ENCODE data around the gene RNLS. TPM values are rescaled to one million over a fixed set of nuclear protein-coding genes. Genes with fewer than 3 reads are reported as not detected.

Gene RNLS
- total RNA-seq, 2 experiments from 2014 or later = 4.0 to 4.7 TPM

- ChIA-PET CTCF (no interaction called here), POLR2A (no interaction called here)
- H3K36me3 Mint-ChIP-seq = peaks cover 2% of the 10 kb centered on the region
- H3K4me1 Mint-ChIP-seq (ENCODE audit: low read depth) = peaks cover 12% of the 10 kb centered on the region
- no peak for DNase-seq
- intact Hi-C loops (cut with micrococcal nuclease) = no loop called here
- H3K27ac Mint-ChIP-seq = no peak overlapping the region
- no peaks in the 10 kb centered on the region for H3K9me3 Mint-ChIP-seq
- no peak overlapping the region for H3K4me3 Mint-ChIP-seq
- no peaks in the 10 kb centered on the region for H3K27me3 Mint-ChIP-seq
These were observed 152.0 kb downstream of the RNLS start for GRCh38 chr10:88431103-88431502.

DNA sequence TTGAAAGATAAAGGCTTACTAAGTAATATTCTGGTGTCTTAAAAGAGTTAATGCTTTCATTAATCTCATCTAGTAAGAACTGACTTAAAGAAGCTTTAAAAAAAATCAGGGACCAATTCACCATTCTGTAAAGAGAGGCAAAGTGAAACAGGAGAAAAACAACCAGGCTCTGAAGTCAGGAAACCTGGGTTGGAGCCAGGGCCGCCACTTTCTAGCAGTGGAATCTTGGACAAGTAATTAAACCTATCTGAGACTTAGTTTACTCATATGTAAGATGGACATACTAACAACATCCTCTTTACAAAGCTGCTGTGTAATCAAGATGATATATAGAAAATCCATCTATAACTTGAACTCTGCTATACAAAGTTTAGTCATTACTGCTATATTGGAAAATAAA is 154.1 kb downstream of the RNLS start:
- Mint-ChIP-seq H3K27me3 (no peaks in the 10 kb centered on the region), H3K36me3 (peaks cover 2% of the 10 kb centered on the region), H3K27ac (no peak overlapping the region), H3K9me3 (no peaks in the 10 kb centered on the region), H3K4me1 (ENCODE audit: low read depth) (peaks cover 10% of the 10 kb centered on the region), H3K4me3 (no peak overlapping the region)
- CTCF ChIA-PET = no interaction called here
- no peak for DNase-seq
- POLR2A ChIA-PET = no interaction called here
- intact Hi-C loops (cut with micrococcal nuclease) = no loop called here

GRCh38 chr10:88428442-88428841 is 154.7 kb downstream of the RNLS start:
- no peaks in the 10 kb centered on the region for H3K27me3 Mint-ChIP-seq
- POLR2A ChIA-PET = no interaction called here

DNA sequence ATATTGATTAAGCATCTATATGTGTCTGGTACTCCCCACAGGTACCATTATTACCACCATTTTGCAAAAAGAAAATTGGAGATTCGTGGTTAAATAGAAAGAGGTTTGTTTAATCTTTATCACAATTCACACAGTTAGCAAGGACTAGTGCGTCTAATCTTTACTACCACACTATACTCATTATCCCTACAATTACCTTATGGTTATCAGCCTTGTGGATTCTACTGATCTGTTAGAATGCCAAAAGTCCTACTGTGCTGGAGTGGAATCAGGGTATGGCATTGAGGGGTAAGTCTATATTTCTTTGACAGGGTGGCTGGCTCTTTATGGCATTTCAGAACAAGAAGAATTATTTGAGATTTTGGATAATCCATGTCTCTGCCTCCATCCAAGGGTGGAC is 156.1 kb downstream of the RNLS start:
- CTCF ChIA-PET = no interaction called here
- Mint-ChIP-seq H3K36me3 (no peaks in the 10 kb centered on the region), H3K27me3 (no peaks in the 10 kb centered on the region), H3K4me1 (ENCODE audit: low read depth) (peaks cover 9% of the 10 kb centered on the region), H3K27ac (no peak overlapping the region), H3K4me3 (no peak overlapping the region), H3K9me3 (no peaks in the 10 kb centered on the region)
- intact Hi-C loops (cut with micrococcal nuclease) = no loop called here
- POLR2A ChIA-PET = no interaction called here
- no peak for DNase-seq

More at GRCh38 chr10:88428442-88428841, 154.7 kb downstream of the RNLS start:
- intact Hi-C loops (cut with micrococcal nuclease) = no loop called here
- Mint-ChIP-seq H3K36me3 (peaks cover 2% of the 10 kb centered on the region), H3K27ac (no peak overlapping the region), H3K9me3 (no peaks in the 10 kb centered on the region), H3K4me3 (no peak overlapping the region), H3K4me1 (ENCODE audit: low read depth) (peaks cover 9% of the 10 kb centered on the region)
- no peak for DNase-seq
- CTCF ChIA-PET = no interaction called here

GRCh38 chr10:88424881-88425280 is 158.2 kb downstream of the RNLS start:
- no peak overlapping the region for H3K27ac Mint-ChIP-seq
- H3K9me3 Mint-ChIP-seq = no peaks in the 10 kb centered on the region
- ChIA-PET CTCF (interaction anchor here (1.2 kb wide), 1 partner anchor 128 kb away, joined by 3 read pairs; no protein-coding TSS in a partner anchor), POLR2A (no interaction called here)
- intact Hi-C loops (cut with micrococcal nuclease) = no loop called here
- peaks cover 9% of the 10 kb centered on the region for H3K4me1 Mint-ChIP-seq (ENCODE audit: low read depth)
- H3K36me3 Mint-ChIP-seq = no peaks in the 10 kb centered on the region
- H3K27me3 Mint-ChIP-seq = no peaks in the 10 kb centered on the region
- DNase-seq = no peak
- no peak overlapping the region for H3K4me3 Mint-ChIP-seq

GRCh38 chr10:88423732-88424131 is 159.4 kb downstream of the RNLS start:
- DNase-seq = no peak
- ChIA-PET CTCF (no interaction called here), POLR2A (no interaction called here)
- no peaks in the 10 kb centered on the region for H3K36me3 Mint-ChIP-seq
- H3K27ac Mint-ChIP-seq = no peak overlapping the region
- H3K9me3 Mint-ChIP-seq = no peaks in the 10 kb centered on the region
- H3K4me3 Mint-ChIP-seq = no peak overlapping the region
- intact Hi-C loops (cut with micrococcal nuclease) = no loop called here
- H3K4me1 Mint-ChIP-seq (ENCODE audit: low read depth) = peaks cover 9% of the 10 kb centered on the region
- H3K27me3 Mint-ChIP-seq = no peaks in the 10 kb centered on the region

- intact Hi-C loops (cut with micrococcal nuclease) = no loop called here
- ChIA-PET POLR2A (no interaction called here), CTCF (interaction anchor here (0.5 to 0.6 kb wide), 2 partner anchors 12 to 101 kb away, joined by 3 to 4 read pairs; no protein-coding TSS in a partner anchor)
- no peak for DNase-seq
- no peaks in the 10 kb centered on the region for H3K9me3 Mint-ChIP-seq
- H3K27me3 Mint-ChIP-seq = no peaks in the 10 kb centered on the region
- no peak overlapping the region for H3K4me3 Mint-ChIP-seq
- no peak overlapping the region for H3K27ac Mint-ChIP-seq
- H3K4me1 Mint-ChIP-seq (ENCODE audit: low read depth) = peaks cover 2% of the 10 kb centered on the region
- H3K36me3 Mint-ChIP-seq = no peaks in the 10 kb centered on the region
These were observed 161.5 kb downstream of the RNLS start for GRCh38 chr10:88421590-88421989.

DNA sequence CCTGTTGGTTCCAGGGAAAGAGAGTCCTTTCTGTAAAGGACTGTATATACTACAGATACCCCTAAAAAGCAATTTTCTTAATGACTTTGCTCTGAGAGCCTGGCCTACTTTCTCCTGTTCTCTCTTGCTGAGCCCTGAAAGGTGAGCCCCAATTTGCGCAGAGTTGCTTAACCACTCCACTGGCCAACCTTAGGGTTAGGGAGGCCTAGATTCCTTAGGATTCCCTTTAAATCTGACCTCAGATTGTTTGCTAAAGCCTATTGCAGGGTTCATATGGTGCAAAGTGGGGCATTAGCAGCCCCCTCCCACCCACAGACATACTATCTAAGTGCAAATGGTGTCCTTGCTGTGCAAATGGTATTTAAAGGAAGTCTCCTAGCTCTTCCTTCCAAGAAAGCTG is 164.2 kb downstream of the RNLS start:
- CTCF ChIA-PET = no interaction called here

GRCh38 chr10:88417387-88418030 is 165.6 kb downstream of the RNLS start:
- ChIA-PET POLR2A (no interaction called here), CTCF (no interaction called here)
- Mint-ChIP-seq H3K4me3 (no peak overlapping the region), H3K9me3 (no peaks in the 10 kb centered on the region), H3K27ac (no peak overlapping the region), H3K4me1 (ENCODE audit: low read depth) (no peaks in the 10 kb centered on the region), H3K36me3 (no peaks in the 10 kb centered on the region), H3K27me3 (no peaks in the 10 kb centered on the region)
- no peak for DNase-seq
- intact Hi-C loops (cut with micrococcal nuclease) = no loop called here

More for the DNA sequence above, 164.2 kb downstream of the RNLS start:
- Mint-ChIP-seq H3K4me3 (no peak overlapping the region), H3K27me3 (no peaks in the 10 kb centered on the region), H3K9me3 (no peaks in the 10 kb centered on the region), H3K36me3 (no peaks in the 10 kb centered on the region), H3K27ac (no peak overlapping the region), H3K4me1 (ENCODE audit: low read depth) (no peaks in the 10 kb centered on the region)
- no peak for DNase-seq
- intact Hi-C loops (cut with micrococcal nuclease) = no loop called here
- POLR2A ChIA-PET = no interaction called here

- Mint-ChIP-seq H3K36me3 (no peaks in the 10 kb centered on the region), H3K4me3 (no peak overlapping the region), H3K9me3 (no peaks in the 10 kb centered on the region), H3K27me3 (no peaks in the 10 kb centered on the region), H3K27ac (no peak overlapping the region), H3K4me1 (ENCODE audit: low read depth) (no peaks in the 10 kb centered on the region)
- CTCF ChIA-PET = no interaction called here
- no peak for DNase-seq
- POLR2A ChIA-PET = no interaction called here
- intact Hi-C loops (cut with micrococcal nuclease) = no loop called here
These were observed 166.3 kb downstream of the RNLS start for GRCh38 chr10:88416801-88417200.

GRCh38 chr10:88415533-88416130 is 167.5 kb downstream of the RNLS start:
- CTCF ChIA-PET = no interaction called here
- H3K4me1 Mint-ChIP-seq (ENCODE audit: low read depth) = no peaks in the 10 kb centered on the region
- H3K9me3 Mint-ChIP-seq = no peaks in the 10 kb centered on the region
- DNase-seq = no peak
- POLR2A ChIA-PET = no interaction called here
- intact Hi-C loops (cut with micrococcal nuclease) = no loop called here
- H3K4me3 Mint-ChIP-seq = no peak overlapping the region
- H3K36me3 Mint-ChIP-seq = no peaks in the 10 kb centered on the region
- H3K27ac Mint-ChIP-seq = no peak overlapping the region
- no peaks in the 10 kb centered on the region for H3K27me3 Mint-ChIP-seq

GRCh38 chr10:88413412-88413811 is 169.7 kb downstream of the RNLS start:
- no peaks in the 10 kb centered on the region for H3K27me3 Mint-ChIP-seq
- intact Hi-C loops (cut with micrococcal nuclease) = no loop called here
- ChIA-PET CTCF (interaction anchor here (0.7 kb wide), 1 partner anchor 24 kb away, joined by 3 read pairs; no protein-coding TSS in a partner anchor), POLR2A (no interaction called here)
- H3K4me1 Mint-ChIP-seq (ENCODE audit: low read depth) = peaks cover 4% of the 10 kb centered on the region
- H3K27ac Mint-ChIP-seq = no peak overlapping the region
- no peak overlapping the region for H3K4me3 Mint-ChIP-seq
- DNase-seq = no peak
- H3K9me3 Mint-ChIP-seq = no peaks in the 10 kb centered on the region
- no peaks in the 10 kb centered on the region for H3K36me3 Mint-ChIP-seq

DNA sequence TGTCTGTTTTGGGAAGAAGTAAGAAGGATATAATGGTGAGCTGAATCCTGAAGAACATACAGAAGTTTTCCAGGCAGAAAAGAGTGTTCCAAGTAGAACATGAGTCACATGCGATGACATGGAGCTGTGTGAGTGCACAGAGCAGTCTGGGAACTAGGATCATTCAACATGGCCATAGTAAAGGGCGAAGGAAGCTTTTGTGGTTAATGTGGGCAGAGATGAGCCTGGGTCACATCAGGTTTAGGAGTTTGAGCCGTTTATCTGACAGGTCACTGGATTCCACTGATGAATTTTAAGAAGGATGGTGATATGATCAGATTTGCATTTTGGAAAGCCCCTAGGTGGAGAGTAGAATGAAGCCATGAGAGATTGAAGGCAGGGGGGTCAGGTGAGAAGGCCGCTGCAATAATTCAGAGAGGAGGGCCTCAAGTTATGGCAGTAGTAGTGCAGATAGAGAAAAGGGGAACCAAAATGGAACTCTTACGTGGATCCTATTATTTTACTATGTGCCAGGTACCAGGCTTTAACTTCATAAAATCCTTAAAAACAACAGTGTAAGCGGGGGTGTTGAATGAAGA is 171.3 kb downstream of the RNLS start:
- DNase-seq = no peak
- ChIA-PET CTCF (no interaction called here), POLR2A (no interaction called here)
- Mint-ChIP-seq H3K4me3 (no peak overlapping the region), H3K27ac (no peak overlapping the region), H3K4me1 (ENCODE audit: low read depth) (peaks cover 6% of the 10 kb centered on the region), H3K27me3 (no peaks in the 10 kb centered on the region), H3K36me3 (no peaks in the 10 kb centered on the region), H3K9me3 (no peaks in the 10 kb centered on the region)
- intact Hi-C loops (cut with micrococcal nuclease) = no loop called here
